ENCODE measurements around the gene CES2.
"Not testable (repeated sequence)": the region's sequence is repeated elsewhere in the genome, so short reads cannot be mapped to it uniquely, and the experiment has no call there.

Gene CES2

GRCh38 chr16:66984892-66985311, 49.6 kb downstream of the CES2 start:
- Histone ChIP-seq H3K36me3 (ENCODE audit: control insufficient read depth, insufficient read depth, low read length) (no peaks in the 10 kb centered on the region), H3K4me3 (replicated peaks; ENCODE audit: low read depth, low read length) (no peak overlapping the region), H3K27me3 (replicated peaks; ENCODE audit: control insufficient read depth, insufficient read depth, low read length) (no peaks in the 10 kb centered on the region)
- no peak for DNase-seq (ENCODE audit: extremely low read depth, insufficient read length)
- TF ChIP-seq CTCF (IDR thresholded peaks at IDR 0.05; ENCODE audit: insufficient read depth, low read length, poor library complexity, severe bottlenecking) = no peak

- Histone ChIP-seq H3K27me3 (replicated peaks; ENCODE audit: control insufficient read depth, insufficient read depth, low read length) (no peaks in the 10 kb centered on the region), H3K36me3 (ENCODE audit: control insufficient read depth, insufficient read depth, low read length) (no peaks in the 10 kb centered on the region), H3K4me3 (replicated peaks; ENCODE audit: low read depth, low read length) (no peak overlapping the region)
- DNase-seq (ENCODE audit: extremely low read depth, insufficient read length) = no peak
- TF ChIP-seq CTCF (IDR thresholded peaks at IDR 0.05; ENCODE audit: insufficient read depth, low read length, poor library complexity, severe bottlenecking) = no peak
These were observed 51.2 kb downstream of the CES2 start for GRCh38 chr16:66986559-66986958.

GRCh38 chr16:66988197-66988788, 53.0 kb downstream of the CES2 start, which contains the start of gene CES4A:
TSS of gene CES4A (plus strand) at chr16:66988589. CDS start at chr16:66988773, 184 bp downstream.
- no peak within 1 kb of the TSS for H3K4me3 ChIP-seq (replicated peaks; ENCODE audit: low read depth, low read length)
- no peaks in the 10 kb centered on the region for H3K36me3 ChIP-seq (ENCODE audit: control insufficient read depth, insufficient read depth, low read length)
- TF ChIP-seq CTCF (IDR thresholded peaks at IDR 0.05; ENCODE audit: insufficient read depth, low read length, poor library complexity, severe bottlenecking) = no peak
- H3K27me3 ChIP-seq (replicated peaks; ENCODE audit: control insufficient read depth, insufficient read depth, low read length) = no peaks in the 10 kb centered on the region
- no peak for DNase-seq (ENCODE audit: extremely low read depth, insufficient read length)

- no peak overlapping the region for H3K4me3 ChIP-seq (replicated peaks; ENCODE audit: low read depth, low read length)
These were observed 56.3 kb downstream of the CES2 start for GRCh38 chr16:66991545-66992077.

GRCh38 chr16:66993558-66993957, 58.2 kb downstream of the CES2 start:
- not testable (repeated sequence) for H3K36me3 ChIP-seq (ENCODE audit: control insufficient read depth, insufficient read depth, low read length); H3K27me3 ChIP-seq (replicated peaks; ENCODE audit: control insufficient read depth, insufficient read depth, low read length); DNase-seq (ENCODE audit: extremely low read depth, insufficient read length); H3K4me3 ChIP-seq (replicated peaks; ENCODE audit: low read depth, low read length)

More at GRCh38 chr16:66991545-66992077, 56.3 kb downstream of the CES2 start:
- TF ChIP-seq CTCF (IDR thresholded peaks at IDR 0.05; ENCODE audit: insufficient read depth, low read length, poor library complexity, severe bottlenecking) = no peak
- Histone ChIP-seq H3K27me3 (replicated peaks; ENCODE audit: control insufficient read depth, insufficient read depth, low read length) (no peaks in the 10 kb centered on the region), H3K36me3 (ENCODE audit: control insufficient read depth, insufficient read depth, low read length) (no peaks in the 10 kb centered on the region)
- DNase-seq (ENCODE audit: extremely low read depth, insufficient read length) = no peak
